Stimulated activated CD8-positive, alpha-beta memory T cell treated with anti-CD3 and anti-CD28 coated beads, Interleukin-15, amount 100 ng/mL, for 1 hour (primary cell): ENCODE results near the gene FAM83D.

ENCODE experiments used
- DNase-seq: peaks from one replicate; pipeline ENCODE4 v3.0.0-alpha.2; 2020; ENCODE audit warnings: low read depth

FAM83D gene

DNA sequence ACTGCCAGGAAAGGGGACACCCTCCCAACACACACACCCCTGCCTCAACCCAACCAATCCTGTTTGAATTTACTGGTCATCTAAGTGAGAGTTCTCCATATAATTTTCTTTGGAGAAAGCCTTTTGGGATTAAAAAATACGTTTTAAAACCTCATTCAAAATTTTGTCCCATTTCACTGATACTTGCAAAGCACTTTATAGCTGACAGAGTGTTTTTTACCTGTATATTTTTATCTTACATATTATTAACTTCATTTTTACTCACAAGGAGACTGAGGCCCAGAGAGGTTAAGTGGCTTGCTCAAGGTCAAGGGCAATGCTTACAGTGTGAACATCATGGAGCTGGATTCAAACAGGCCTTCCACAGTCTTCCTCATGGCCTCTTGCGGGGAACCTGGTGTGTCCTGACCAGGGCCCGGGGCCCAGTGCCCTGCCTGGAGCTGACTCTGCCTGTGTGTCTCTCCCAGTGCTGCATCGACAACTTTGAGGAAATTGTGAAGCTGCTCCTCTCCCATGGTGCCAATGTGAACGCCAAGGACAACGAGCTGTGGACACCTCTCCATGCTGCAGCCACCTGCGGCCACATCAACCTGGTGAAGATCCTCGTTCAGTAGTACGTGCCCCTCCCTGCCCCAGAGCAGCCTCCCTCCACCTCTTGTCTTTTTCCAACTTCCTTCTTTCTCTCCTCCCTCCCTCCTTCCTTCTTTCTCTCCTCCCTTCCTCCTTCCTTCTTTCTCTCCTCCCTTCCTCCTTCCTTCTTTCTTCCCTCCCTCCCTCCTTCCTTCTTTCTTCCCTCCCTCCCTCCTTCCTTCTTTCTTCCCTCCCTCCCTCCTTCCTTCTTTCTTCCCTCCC lies 30.9 kb upstream of the FAM83D start:
- no peak for DNase-seq

DNA sequence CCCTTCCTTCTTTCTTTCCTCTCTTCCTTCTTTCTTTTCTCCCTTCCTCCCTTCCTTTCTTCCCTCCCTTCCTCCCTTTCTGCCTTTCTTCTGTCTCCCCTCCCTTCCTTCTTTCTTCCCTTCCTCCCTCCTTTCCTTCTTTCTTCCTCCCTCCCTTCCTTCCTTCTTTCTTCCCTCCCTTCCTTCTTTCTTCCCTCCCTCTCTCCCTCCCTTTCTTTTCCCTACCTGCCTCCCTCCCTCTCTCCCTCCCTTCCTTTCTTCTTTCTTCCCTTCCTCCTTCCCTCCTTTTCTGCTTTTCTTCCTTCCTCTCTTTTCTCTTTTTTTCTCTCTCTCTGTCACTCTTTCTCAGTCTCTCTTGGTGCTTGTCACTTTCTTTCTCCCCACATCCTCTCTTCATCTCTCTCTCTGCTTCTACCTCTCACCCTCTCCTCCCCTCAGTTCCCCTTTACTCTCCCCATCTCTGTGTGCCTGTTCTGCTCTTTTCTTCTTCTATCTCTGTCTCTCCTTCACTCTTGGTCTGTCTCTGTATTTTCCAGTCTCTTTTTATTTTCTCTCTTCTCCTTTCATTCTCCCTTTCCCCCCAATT lies 30.1 kb upstream of the FAM83D start:
- no peak for DNase-seq

DNA sequence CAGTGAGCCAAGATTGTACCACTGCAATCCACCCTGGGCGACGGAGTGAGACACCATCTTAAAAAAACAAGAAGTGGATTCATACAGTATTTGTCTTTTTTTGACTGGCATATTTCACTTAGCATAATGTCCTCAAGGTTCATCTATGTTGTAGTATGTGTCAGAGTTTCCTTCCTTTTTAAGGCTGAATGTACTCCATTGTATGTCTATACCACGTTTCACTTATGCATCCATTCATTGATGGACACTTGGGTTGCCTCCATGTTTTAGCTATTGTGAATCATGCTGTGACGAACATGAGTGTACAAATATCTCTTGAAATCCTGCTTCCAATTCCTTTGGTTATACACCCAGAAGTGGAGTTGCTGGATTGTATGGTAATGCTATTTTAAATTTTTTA lies 28.9 kb upstream of the FAM83D start:
- no peak for DNase-seq

GRCh38 chr20:38900606-38901005 lies 25.6 kb upstream of the FAM83D start:
- no peak for DNase-seq

DNA sequence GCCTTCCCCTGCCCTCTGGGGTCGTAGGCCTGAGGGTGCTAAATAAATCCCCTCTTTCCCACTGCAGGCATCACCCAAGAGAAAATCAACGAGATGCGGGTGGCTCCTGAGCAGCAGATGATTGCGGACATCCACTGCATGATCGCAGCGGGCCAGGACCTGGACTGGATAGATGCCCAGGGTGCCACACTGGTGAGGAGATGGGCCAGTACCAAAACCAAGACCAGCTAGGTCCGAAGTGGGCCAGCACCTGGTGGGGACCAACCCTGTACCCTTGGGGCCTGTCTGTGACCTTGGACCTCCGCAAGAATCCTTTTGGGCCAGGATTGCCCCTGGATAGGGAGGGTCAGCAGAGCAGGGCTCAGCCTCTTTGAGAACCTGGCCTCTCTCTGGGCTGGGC lies 23.6 kb upstream of the FAM83D start:
- DNase-seq: no peak

- no peak for DNase-seq
These were observed 22.9 kb upstream of the FAM83D start for GRCh38 chr20:38903335-38903734.

GRCh38 chr20:38905375-38905774 lies 20.8 kb upstream of the FAM83D start:
- DNase-seq: no peak

GRCh38 chr20:38907918-38908677 lies 18.1 kb upstream of the FAM83D start:
- DNase-seq: no peak

- DNase-seq: no peak
These were observed 10.9 kb upstream of the FAM83D start for GRCh38 chr20:38915355-38915754.

GRCh38 chr20:38917657-38918056 lies 8.6 kb upstream of the FAM83D start:
- no peak for DNase-seq

DNA sequence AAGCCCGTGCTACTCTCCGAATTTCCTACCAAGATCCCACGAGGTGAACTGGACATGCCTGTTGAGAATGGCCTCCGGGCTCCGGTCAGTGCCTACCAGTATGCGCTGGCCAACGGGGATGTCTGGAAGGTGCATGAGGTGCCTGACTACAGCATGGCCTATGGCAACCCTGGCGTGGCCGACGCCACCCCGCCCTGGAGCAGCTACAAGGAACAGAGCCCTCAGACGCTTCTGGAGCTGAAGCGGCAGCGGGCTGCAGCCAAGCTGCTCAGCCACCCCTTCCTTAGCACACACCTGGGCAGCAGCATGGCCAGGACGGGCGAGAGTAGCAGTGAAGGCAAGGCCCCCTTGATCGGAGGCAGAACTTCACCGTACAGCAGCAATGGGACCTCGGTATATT lies 8.0 kb upstream of the FAM83D start:
- no peak for DNase-seq

- DNase-seq: no peak
These were observed 6.5 kb upstream of the FAM83D start for GRCh38 chr20:38919683-38920082.

- no peak for DNase-seq
These were observed 5.8 kb upstream of the FAM83D start for GRCh38 chr20:38920411-38920810.

- DNase-seq: no peak
These were observed 5.4 kb upstream of the FAM83D start for GRCh38 chr20:38920851-38921250.

DNA sequence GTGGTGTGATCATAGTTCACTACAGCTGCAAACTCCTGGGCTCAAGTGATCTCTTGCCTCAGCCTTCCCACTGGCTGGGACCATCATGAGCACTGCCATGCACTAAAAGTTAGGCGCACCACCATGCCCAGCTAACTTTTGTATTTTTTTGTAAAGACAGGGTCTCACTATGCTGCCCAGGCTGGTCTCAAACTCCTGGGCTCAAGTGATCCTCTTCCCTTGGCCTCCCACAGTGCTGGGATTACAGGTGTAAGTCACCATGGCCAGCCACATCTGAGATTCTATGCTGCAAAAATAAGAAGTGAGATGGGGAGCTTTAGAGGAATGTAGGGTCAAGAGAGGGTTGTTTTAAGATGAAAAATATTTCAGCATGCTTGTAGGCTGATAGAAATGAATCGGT lies 1.5 kb upstream of the FAM83D start:
- no peak for DNase-seq

DNA sequence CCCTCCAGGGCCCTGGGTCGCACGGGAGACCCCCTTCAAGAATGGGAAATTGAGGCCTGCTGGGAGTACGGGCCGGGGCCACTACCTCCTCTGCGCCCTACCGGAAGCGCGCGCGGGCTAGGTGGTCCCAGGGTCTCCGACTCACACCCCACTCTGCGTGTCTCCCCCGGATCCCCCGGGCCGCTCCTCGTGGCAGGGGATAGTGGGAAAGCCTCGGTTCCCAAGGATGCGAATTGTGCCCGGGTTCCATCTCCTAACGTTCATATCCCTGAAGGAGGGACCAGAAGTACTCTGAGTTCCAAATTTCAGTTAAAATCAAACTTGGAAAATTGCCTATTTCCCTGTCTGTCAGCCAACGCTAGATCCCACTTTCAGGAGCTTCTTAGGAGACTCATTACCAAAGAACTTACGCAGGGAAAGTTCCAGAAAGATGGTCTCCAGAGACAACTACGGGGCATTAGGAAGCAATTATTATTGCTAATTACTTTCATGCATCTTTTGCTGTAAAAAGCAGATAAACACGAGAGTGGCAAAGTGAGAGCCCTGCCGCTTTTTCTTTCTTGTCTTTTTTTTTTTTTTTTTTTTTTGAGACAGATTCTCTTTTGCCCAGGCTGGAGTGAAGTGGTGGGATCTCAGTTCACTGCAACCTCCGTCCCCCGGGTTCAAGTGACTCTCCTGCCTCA lies 858 bp downstream of the FAM83D start:
- no peak for DNase-seq

- DNase-seq: no peak
These were observed 1.8 kb downstream of the FAM83D start for GRCh38 chr20:38927902-38928578.

GRCh38 chr20:38930242-38930569 lies 4.0 kb downstream of the FAM83D start:
- DNase-seq: no peak

GRCh38 chr20:38931984-38932383 lies 5.8 kb downstream of the FAM83D start:
- no peak for DNase-seq

GRCh38 chr20:38932457-38933120 lies 6.4 kb downstream of the FAM83D start:
- DNase-seq: no peak

GRCh38 chr20:38934530-38934929 lies 8.3 kb downstream of the FAM83D start:
- DNase-seq: no peak

- DNase-seq: no peak
These were observed 9.1 kb downstream of the FAM83D start for GRCh38 chr20:38935285-38935684.
